ENCODE measurements around the gene IL1RAPL2. TPM values are rescaled to one million over a fixed set of nuclear protein-coding genes. Genes with fewer than 3 reads are reported as not detected.
"Not testable (repeated sequence)": the region's sequence is repeated elsewhere in the genome, so short reads cannot be mapped to it uniquely, and the experiment has no call there.

IL1RAPL2 gene
- total and polyA plus RNA-seq, 11 donors, result 0.08 to 0.16 (median 0.10) TPM; not detected in 8

DNA sequence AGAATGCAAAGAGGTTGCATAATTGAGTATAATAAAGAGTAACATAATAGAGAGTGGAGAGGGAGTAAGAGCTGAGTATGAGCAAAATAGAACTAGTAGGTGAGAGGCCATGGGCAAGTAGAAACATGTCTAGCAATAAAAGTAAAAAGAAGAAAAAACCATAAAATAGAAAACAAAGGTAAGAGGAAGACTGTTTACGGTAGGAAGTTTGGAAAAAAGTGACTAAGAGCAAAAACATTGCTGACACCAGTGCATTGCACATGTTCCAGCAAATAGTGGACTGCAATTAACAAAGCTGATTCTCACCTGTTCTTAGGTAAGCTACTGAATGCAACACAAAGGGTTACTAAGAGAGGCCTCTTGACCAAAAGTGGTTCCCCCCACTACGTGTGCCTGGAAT lies 451.6 kb downstream of the IL1RAPL2 start:
- Histone ChIP-seq H3K27ac (no peak overlapping the region), H3K36me3 (no peaks in the 10 kb centered on the region), H3K9me3 (no peaks in the 10 kb centered on the region), H3K4me3 (no peak overlapping the region), H3K27me3 (no peaks in the 10 kb centered on the region), H3K4me1 (no peaks in the 10 kb centered on the region)
- intact Hi-C loops (cut with DNase I), result no loop called here
- TF ChIP-seq POLR2A (IDR thresholded peaks at IDR 0.05), result no peak
- TF ChIP-seq, protein P1, sequence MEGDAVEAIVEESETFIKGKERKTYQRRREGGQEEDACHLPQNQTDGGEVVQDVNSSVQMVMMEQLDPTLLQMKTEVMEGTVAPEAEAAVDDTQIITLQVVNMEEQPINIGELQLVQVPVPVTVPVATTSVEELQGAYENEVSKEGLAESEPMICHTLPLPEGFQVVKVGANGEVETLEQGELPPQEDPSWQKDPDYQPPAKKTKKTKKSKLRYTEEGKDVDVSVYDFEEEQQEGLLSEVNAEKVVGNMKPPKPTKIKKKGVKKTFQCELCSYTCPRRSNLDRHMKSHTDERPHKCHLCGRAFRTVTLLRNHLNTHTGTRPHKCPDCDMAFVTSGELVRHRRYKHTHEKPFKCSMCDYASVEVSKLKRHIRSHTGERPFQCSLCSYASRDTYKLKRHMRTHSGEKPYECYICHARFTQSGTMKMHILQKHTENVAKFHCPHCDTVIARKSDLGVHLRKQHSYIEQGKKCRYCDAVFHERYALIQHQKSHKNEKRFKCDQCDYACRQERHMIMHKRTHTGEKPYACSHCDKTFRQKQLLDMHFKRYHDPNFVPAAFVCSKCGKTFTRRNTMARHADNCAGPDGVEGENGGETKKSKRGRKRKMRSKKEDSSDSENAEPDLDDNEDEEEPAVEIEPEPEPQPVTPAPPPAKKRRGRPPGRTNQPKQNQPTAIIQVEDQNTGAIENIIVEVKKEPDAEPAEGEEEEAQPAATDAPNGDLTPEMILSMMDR (IDR thresholded peaks at IDR 0.05), result no peak
- WGBS, 4 donors, result 58 to 77% (median 71%) methylated on average over 2 of the region's 2 CpGs
- ATAC-seq (no peak), DNase-seq (no peak)

DNA sequence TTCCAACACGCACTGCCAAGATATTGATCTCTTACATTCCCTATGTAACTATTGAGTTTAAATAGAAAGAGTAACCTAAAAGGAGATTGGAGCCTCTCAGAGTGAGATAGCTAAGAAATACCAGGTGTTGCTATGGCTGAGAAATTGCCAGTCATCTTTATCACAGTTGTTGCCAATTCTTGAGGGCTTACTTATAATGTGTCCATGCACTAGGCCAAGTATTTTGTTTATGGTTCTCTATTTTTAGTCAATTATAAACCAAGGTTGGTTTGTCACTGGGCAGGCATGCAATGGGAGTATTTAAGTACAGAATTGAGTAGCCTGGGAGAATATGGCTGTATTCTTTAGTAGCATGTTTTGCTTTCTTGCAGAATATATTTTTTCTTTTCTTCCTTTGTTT lies 452.9 kb downstream of the IL1RAPL2 start:
- no peak for ATAC-seq
- Histone ChIP-seq H3K4me3 (no peak overlapping the region), H3K9me3 (no peaks in the 10 kb centered on the region), H3K27me3 (no peaks in the 10 kb centered on the region), H3K27ac (no peak overlapping the region), H3K36me3 (no peaks in the 10 kb centered on the region), H3K4me1 (no peaks in the 10 kb centered on the region)
- WGBS, 4 donors, result 61 to 68% (median 65%) methylated on average over 1 of the region's 1 CpG
- TF ChIP-seq, protein P1 (IDR thresholded peaks at IDR 0.05), result no peak
- no peak for TF ChIP-seq POLR2A (IDR thresholded peaks at IDR 0.05)
- no peak for DNase-seq
- intact Hi-C loops (cut with DNase I), result no loop called here

DNA sequence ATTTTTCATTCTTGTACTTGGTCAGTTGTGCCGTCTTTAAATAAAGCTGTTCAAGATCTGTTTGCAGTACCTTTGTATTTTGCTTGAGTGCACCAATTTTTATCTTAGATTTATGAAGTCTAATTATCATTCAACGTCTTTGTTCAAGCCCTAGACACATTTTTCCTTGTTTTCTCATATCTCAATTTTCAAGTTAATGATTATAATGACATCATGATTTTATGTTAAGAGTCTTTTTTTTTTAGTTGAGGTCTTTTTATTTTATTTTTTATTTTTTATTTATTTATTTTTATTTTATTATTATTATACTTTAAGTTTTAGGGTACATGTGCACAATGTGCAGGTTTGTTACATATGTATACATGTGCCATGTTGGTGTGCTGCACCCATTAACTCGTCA lies 463.0 kb downstream of the IL1RAPL2 start:
- H3K36me3 ChIP-seq; H3K27me3 ChIP-seq; DNase-seq; H3K9me3 ChIP-seq; intact Hi-C loops (cut with DNase I); H3K27ac ChIP-seq; H3K4me3 ChIP-seq; ATAC-seq; H3K4me1 ChIP-seq: not testable (repeated sequence)
- WGBS, 4 donors, result 54 to 84% (median 69%) methylated on average over 2 to 3 of the region's 3 CpGs

DNA sequence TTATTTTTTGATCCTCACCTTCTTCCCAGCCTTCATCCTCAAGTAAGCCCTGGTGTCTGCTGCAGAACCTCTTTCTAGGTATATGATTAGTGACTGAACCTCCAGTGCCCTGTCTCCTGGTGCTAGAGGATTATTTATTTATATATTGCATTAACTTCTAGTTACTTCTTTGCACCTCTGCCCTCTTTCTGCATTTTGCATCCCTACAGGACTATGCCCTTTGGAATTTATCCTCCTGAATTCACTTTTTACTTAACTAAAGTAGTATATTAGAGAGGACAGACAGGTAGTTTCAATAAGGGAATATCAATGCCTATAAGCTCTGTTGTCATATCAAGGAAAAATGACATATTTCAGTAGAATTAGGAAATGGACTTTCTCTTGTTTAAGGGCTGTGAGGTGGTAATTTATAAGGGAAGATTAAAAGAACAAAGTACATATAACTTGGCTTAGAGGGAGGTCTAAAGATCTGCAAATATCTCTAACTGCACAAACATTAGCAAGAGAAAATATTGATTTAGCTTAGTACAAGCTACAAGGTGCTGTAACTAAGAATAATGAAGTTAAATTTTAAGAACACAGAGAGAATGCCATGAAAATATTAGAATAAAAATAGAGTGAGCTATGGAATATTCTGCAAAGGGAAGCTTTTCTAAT lies 472.8 kb downstream of the IL1RAPL2 start:
- DNase-seq (no peak), ATAC-seq (no peak)
- H3K9me3 ChIP-seq, result no peaks in the 10 kb centered on the region
- no peak overlapping the region for H3K27ac ChIP-seq
- no peaks in the 10 kb centered on the region for H3K4me1 ChIP-seq
- no peak for TF ChIP-seq POLR2A (IDR thresholded peaks at IDR 0.05)
- TF ChIP-seq, protein P1 (IDR thresholded peaks at IDR 0.05), result no peak
- H3K36me3 ChIP-seq, result no peaks in the 10 kb centered on the region
- H3K27me3 ChIP-seq, result peaks cover 0 to 3% (median 0%) of the 10 kb centered on the region in 9 donors
- no peak overlapping the region for H3K4me3 ChIP-seq
- intact Hi-C loops (cut with DNase I), result no loop called here

DNA sequence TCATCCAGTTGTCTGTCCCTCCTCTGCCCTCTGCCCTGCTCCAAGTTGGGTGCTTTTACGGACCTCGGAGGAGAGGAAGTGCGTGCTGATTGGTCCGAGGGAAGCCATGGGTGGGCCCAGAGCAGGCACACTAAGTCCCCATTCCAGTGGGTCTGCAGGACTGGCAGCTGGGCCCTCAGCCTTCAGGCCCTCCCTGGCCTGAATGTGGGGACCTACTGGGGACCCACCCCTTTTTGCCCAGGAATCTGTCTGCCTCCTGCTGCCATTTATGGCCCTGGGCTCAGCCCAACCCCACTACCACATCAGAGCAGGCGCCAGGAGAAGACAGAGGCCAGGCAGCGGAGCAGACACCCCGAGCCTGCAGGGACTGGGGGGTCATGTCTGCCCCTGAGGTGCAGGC lies 484.9 kb downstream of the IL1RAPL2 start:
- DNase-seq (no peak), ATAC-seq (no peak)
- TF ChIP-seq, protein P1 (IDR thresholded peaks at IDR 0.05), result no peak
- TF ChIP-seq POLR2A (IDR thresholded peaks at IDR 0.05), result no peak
- Histone ChIP-seq H3K36me3 (no peaks in the 10 kb centered on the region), H3K27ac (no peak overlapping the region), H3K4me3 (no peak overlapping the region), H3K9me3 (peaks cover 0 to 15% (median 0%) of the 10 kb centered on the region in 12 donors), H3K27me3 (peaks cover 0 to 12% (median 0%) of the 10 kb centered on the region in 9 donors), H3K4me1 (no peaks in the 10 kb centered on the region)
- intact Hi-C loops (cut with DNase I), result no loop called here
- WGBS, 4 donors, result 73 to 88% (median 81%) methylated on average over 5 to 7 of the region's 7 CpGs

All from heart left ventricle (tissue), 16 donors.